Measurements from ENCODE around the gene ZSCAN22.
"Not testable (repeated sequence)": the region's sequence is repeated elsewhere in the genome, so short reads cannot be mapped to it uniquely, and the experiment has no call there.

- not testable (repeated sequence) for TF ChIP-seq POLR2A, POLR2AphosphoS5 (IDR thresholded peaks at IDR 0.05; ENCODE audit: low read depth, low read length)
Observed at GRCh38 chr19:58348080-58348479, 21.3 kb downstream of the ZSCAN22 start.

Measured in GM12892 (cell line).